ENCODE data around the gene ADAMTSL3.

DNA sequence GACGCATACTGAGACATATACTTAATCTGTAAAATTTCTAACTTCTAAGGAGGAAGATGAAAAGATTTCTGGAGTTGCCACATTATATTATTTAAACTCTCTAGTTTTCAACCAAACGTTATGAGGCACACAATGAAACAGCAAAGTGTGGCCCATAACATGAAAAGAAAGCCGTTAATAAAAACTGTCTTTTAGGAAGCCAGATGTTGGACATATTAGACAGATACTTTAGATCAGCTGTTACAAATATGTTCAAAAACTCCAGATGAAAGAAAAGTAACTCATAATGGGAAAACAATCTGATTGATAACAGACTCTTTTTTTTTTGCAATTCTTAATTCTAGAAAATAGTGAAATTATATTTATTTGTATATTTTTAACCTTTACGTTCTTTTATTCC is 34.3 kb downstream of the ADAMTSL3 start:
- TF ChIP-seq, protein P1, sequence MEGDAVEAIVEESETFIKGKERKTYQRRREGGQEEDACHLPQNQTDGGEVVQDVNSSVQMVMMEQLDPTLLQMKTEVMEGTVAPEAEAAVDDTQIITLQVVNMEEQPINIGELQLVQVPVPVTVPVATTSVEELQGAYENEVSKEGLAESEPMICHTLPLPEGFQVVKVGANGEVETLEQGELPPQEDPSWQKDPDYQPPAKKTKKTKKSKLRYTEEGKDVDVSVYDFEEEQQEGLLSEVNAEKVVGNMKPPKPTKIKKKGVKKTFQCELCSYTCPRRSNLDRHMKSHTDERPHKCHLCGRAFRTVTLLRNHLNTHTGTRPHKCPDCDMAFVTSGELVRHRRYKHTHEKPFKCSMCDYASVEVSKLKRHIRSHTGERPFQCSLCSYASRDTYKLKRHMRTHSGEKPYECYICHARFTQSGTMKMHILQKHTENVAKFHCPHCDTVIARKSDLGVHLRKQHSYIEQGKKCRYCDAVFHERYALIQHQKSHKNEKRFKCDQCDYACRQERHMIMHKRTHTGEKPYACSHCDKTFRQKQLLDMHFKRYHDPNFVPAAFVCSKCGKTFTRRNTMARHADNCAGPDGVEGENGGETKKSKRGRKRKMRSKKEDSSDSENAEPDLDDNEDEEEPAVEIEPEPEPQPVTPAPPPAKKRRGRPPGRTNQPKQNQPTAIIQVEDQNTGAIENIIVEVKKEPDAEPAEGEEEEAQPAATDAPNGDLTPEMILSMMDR (IDR thresholded peaks at IDR 0.05; ENCODE audit: low read depth, low read length, poor library complexity, severe bottlenecking), result no peak
- no peak for TF ChIP-seq EZH2phosphoT487 (IDR thresholded peaks at IDR 0.05; ENCODE audit: borderline replicate concordance, low read length)
